ENCODE data around the gene FAM131A.

DNA sequence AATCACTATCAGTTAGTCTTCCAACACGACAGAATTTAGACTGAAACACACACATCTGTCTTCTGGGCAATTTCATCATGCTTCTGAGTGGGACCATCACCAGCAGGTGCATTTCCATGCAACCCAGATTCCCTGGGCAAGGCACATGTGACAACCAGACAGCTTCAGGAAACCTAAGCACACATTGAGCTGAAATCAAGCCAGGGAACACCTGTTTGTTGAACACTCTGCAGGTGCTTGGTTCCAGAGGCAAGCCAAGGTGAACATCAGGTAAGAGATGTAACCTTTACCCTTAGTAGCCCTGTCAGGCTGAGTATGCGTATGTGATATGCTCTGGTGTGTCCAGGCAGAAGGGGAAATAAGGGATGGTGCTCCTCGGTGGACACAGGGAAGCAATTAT is 41.6 kb upstream of the FAM131A start:
- TF ChIP-seq POLR2A (IDR thresholded peaks at IDR 0.05; ENCODE audit: low read depth, low read length) = no peak
- no peak for TF ChIP-seq POLR2AphosphoS5 (IDR thresholded peaks at IDR 0.05; ENCODE audit: low read depth, low read length)
- TF ChIP-seq TAF1 (IDR thresholded peaks at IDR 0.05; ENCODE audit: borderline replicate concordance, low read depth, low read length) = no peak

Data from GM12892 (cell line).